KMS-11 (cell line): ENCODE results near the gene DCST2.

Experiments used
- H2AFZ ChIP-seq: fragments of 200-600 bp; sonication (generic); 2 replicates; pipeline ENCODE4 v1.6.1; 2016; ENCODE audit warnings: antibody characterized with exemption, mixed run types, low read depth
- H3K27ac ChIP-seq: fragments of 200-600 bp; sonication (generic); 2 replicates; pipeline ENCODE4 v1.6.1; 2016; ENCODE audit warnings: mild to moderate bottlenecking, mixed run types
- H3K27me3 ChIP-seq: fragments of 200-600 bp; sonication (generic); 2 replicates; pipeline ENCODE4 v1.6.1; 2017; ENCODE audit warnings: mild to moderate bottlenecking, low read depth, mixed run types, moderate library complexity; ENCODE audit not compliant: insufficient read depth
- H3K36me3 ChIP-seq: fragments of 200-600 bp; sonication (generic); 2 replicates; pipeline ENCODE4 v1.6.1; 2017; ENCODE audit warnings: mild to moderate bottlenecking, mixed run types; ENCODE audit not compliant: insufficient read depth
- H3K4me1 ChIP-seq: fragments of 200-600 bp; sonication (generic); 2 replicates; pipeline ENCODE4 v1.6.1; 2016; ENCODE audit warnings: mild to moderate bottlenecking, low read depth, mixed run types; ENCODE audit not compliant: poor library complexity, severe bottlenecking
- H3K4me2 ChIP-seq: fragments of 200-600 bp; sonication (generic); 2 replicates; pipeline ENCODE4 v1.7.0; 2016; ENCODE audit warnings: mild to moderate bottlenecking, mixed run types
- H3K4me3 ChIP-seq: fragments of 200-600 bp; sonication (generic); IDR thresholded peaks from 2 replicates; pipeline ENCODE4 v1.6.1; 2017; ENCODE audit warnings: low read depth, low read length, mixed read lengths; ENCODE audit not compliant: insufficient read depth
- H3K79me2 ChIP-seq: fragments of 200-600 bp; sonication (generic); 2 replicates; pipeline ENCODE4 v1.6.1; 2016; ENCODE audit warnings: low read depth, mixed run types; ENCODE audit not compliant: insufficient read depth
- H3K9ac ChIP-seq: fragments of 200-600 bp; sonication (generic); 2 replicates; pipeline ENCODE4 v1.6.1; 2016; ENCODE audit warnings: mild to moderate bottlenecking, mixed run types
- H4K20me1 ChIP-seq: fragments of 200-600 bp; sonication (generic); 2 replicates; pipeline ENCODE4 v1.6.1; 2016; ENCODE audit warnings: mild to moderate bottlenecking, mixed run types; ENCODE audit not compliant: insufficient read depth
- CTCF ChIP-seq: fragments of 200-600 bp; sonication (generic); conservative IDR thresholded peaks from 2 replicates; pipeline ENCODE4 v1.6.1; 2017; ENCODE audit warnings: low read depth, mild to moderate bottlenecking, antibody characterized with exemption, low read length, moderate library complexity, mixed read lengths

Gene DCST2

GRCh38 chr1:155012026-155012546 lies 21.5 kb downstream of the DCST2 start:
- peaks cover 15% of the 10 kb centered on the region; the same call in 1 of the 2 replicates for H3K79me2 ChIP-seq
- peaks cover 7% of the 10 kb centered on the region; the same call in 1 of the 2 replicates for H3K36me3 ChIP-seq
- no peak overlapping the region for H2AFZ ChIP-seq
- no peaks in the 10 kb centered on the region for H3K27me3 ChIP-seq
- no peak overlapping the region for H3K9ac ChIP-seq
- H3K27ac ChIP-seq: no peak overlapping the region; the same call in 1 of the 2 replicates
- no peak overlapping the region for H3K4me3 ChIP-seq
- H4K20me1 ChIP-seq: no peaks in the 10 kb centered on the region
- peaks cover 17% of the 10 kb centered on the region for H3K4me1 ChIP-seq
- H3K4me2 ChIP-seq: no peak overlapping the region
- TF ChIP-seq CTCF: no peak

GRCh38 chr1:155011437-155012025 lies 22.1 kb downstream of the DCST2 start:
- Histone ChIP-seq H3K79me2 (peaks cover 21% of the 10 kb centered on the region; the same call in 1 of the 2 replicates), H3K4me3 (no peak overlapping the region), H3K36me3 (peaks cover 5% of the 10 kb centered on the region; the same call in 1 of the 2 replicates), H3K27me3 (no peaks in the 10 kb centered on the region), H3K4me1 (peaks cover 17% of the 10 kb centered on the region), H4K20me1 (no peaks in the 10 kb centered on the region), H2AFZ (no peak overlapping the region), H3K9ac (no peak overlapping the region), H3K4me2 (no peak overlapping the region), H3K27ac (no peak overlapping the region)
- TF ChIP-seq CTCF: no peak

GRCh38 chr1:155011004-155011416 lies 22.6 kb downstream of the DCST2 start:
- H3K27ac ChIP-seq: no peak overlapping the region
- H3K4me2 ChIP-seq: no peak overlapping the region
- no peak overlapping the region for H3K9ac ChIP-seq

GRCh38 chr1:155010211-155010918 lies 23.2 kb downstream of the DCST2 start:
- Histone ChIP-seq H3K36me3 (peaks cover 4% of the 10 kb centered on the region; the same call in 1 of the 2 replicates), H2AFZ (no peak overlapping the region), H3K4me2 (no peak overlapping the region), H3K4me3 (no peak overlapping the region), H3K4me1 (peaks cover 20% of the 10 kb centered on the region), H4K20me1 (no peaks in the 10 kb centered on the region), H3K9ac (no peak overlapping the region), H3K27ac (no peak overlapping the region), H3K27me3 (no peaks in the 10 kb centered on the region), H3K79me2 (peaks cover 32% of the 10 kb centered on the region; the same call in 1 of the 2 replicates)
- TF ChIP-seq CTCF: no peak

More at GRCh38 chr1:155011004-155011416, 22.6 kb downstream of the DCST2 start:
- H2AFZ ChIP-seq: no peak overlapping the region
- H3K79me2 ChIP-seq: peaks cover 26% of the 10 kb centered on the region; the same call in 1 of the 2 replicates
- no peak for TF ChIP-seq CTCF
- peaks cover 4% of the 10 kb centered on the region; the same call in 1 of the 2 replicates for H3K36me3 ChIP-seq
- no peak overlapping the region for H3K4me3 ChIP-seq
- H3K27me3 ChIP-seq: no peaks in the 10 kb centered on the region
- no peaks in the 10 kb centered on the region for H4K20me1 ChIP-seq
- H3K4me1 ChIP-seq: peaks cover 17% of the 10 kb centered on the region
